ENCODE data around the gene PAK4. TPM values are rescaled to one million over a fixed set of nuclear protein-coding genes. Genes with fewer than 3 reads are reported as not detected.

Gene PAK4
- polyA plus RNA-seq, 1 of the 3 experiments (the other 2 are of a cell fraction) = 36.4 TPM

- Histone ChIP-seq H2AFZ (ENCODE audit: low read depth) (no peak overlapping the region), H3K4me1 (ENCODE audit: control insufficient read depth in 1 of 2, insufficient read depth in 2 of 2, low read depth in 1 of 2, low read length in 1 of 2) (peaks cover 0 to 19% of the 10 kb centered on the region in 2 experiments; a peak in 1 of 4 replicates), H3K4me2 (no peak overlapping the region), H3K79me2 (ENCODE audit: insufficient read depth) (no peaks in the 10 kb centered on the region), H3K9me2 (no peaks in the 10 kb centered on the region), H3K9ac (no peak overlapping the region), H3K27me3 (ENCODE audit: insufficient read depth) (no peaks in the 10 kb centered on the region), H3K4me3 (ENCODE audit: low read depth in 2 of 2, low read length in 1 of 2) (no peak overlapping the region), H4K20me1 (ENCODE audit: insufficient read depth) (no peaks in the 10 kb centered on the region), H3K36me3 (replicated peaks in 1 of 2; ENCODE audit: control insufficient read depth in 1 of 2, insufficient read depth in 2 of 2, low read length in 1 of 2) (peaks cover 4 to 39% of the 10 kb centered on the region in 2 experiments), H3F3A (replicated peaks; ENCODE audit: insufficient read depth) (no peaks in the 10 kb centered on the region), H3K9me3 (no peaks in the 10 kb centered on the region), H3K27ac (ENCODE audit: low read depth in 2 of 2, low read length in 1 of 2) (no peak overlapping the region; a peak in 1 of 4 replicates)
- ChIA-PET POLR2A (no interaction called here), CTCF (interaction anchor here (0.6 to 5.2 kb wide), 4 partner anchors 10 to 233 kb away, joined by 3 to 37 read pairs (median 6); no protein-coding TSS in a partner anchor)
- TF ChIP-seq EZH2phosphoT487 (IDR thresholded peaks at IDR 0.05; ENCODE audit: borderline replicate concordance, low read depth) = no peak
- no peak for TF ChIP-seq FOSL2 (IDR thresholded peaks at IDR 0.05; ENCODE audit: borderline replicate concordance, low read depth)
- no peak for TF ChIP-seq GABPA (IDR thresholded peaks at IDR 0.05; ENCODE audit: low read depth)
- TF ChIP-seq POLR2AphosphoS5 (IDR thresholded peaks at IDR 0.05; ENCODE audit: low read depth, low read length) = no peak
- no peak for TF ChIP-seq RXRA (IDR thresholded peaks at IDR 0.05; ENCODE audit: borderline replicate concordance, low read depth)
- WGBS (ENCODE audit: low lambda C conversion rate) = 96% methylated on average over 5 of the region's 11 CpGs
- DNase-seq = no peak
These were observed 52.1 kb downstream of the PAK4 start for GRCh38 chr19:39177736-39178135.

- peaks cover 4 to 36% of the 10 kb centered on the region in 2 experiments for H3K36me3 ChIP-seq (replicated peaks in 1 of 2; ENCODE audit: control insufficient read depth in 1 of 2, insufficient read depth in 2 of 2, low read length in 1 of 2)
These were observed 52.9 kb downstream of the PAK4 start for GRCh38 chr19:39178296-39179006.

GRCh38 chr19:39179754-39180153 is 54.2 kb downstream of the PAK4 start:
- Histone ChIP-seq H3K4me2 (no peak overlapping the region), H3K9me2 (no peaks in the 10 kb centered on the region), H2AFZ (ENCODE audit: low read depth) (no peak overlapping the region), H3F3A (replicated peaks; ENCODE audit: insufficient read depth) (no peaks in the 10 kb centered on the region), H3K27me3 (ENCODE audit: insufficient read depth) (no peaks in the 10 kb centered on the region), H4K20me1 (ENCODE audit: insufficient read depth) (no peaks in the 10 kb centered on the region), H3K36me3 (replicated peaks in 1 of 2; ENCODE audit: control insufficient read depth in 1 of 2, insufficient read depth in 2 of 2, low read length in 1 of 2) (peaks cover 4 to 30% of the 10 kb centered on the region in 2 experiments), H3K9ac (no peak overlapping the region), H3K27ac (ENCODE audit: low read depth in 2 of 2, low read length in 1 of 2) (no peak overlapping the region), H3K4me1 (ENCODE audit: control insufficient read depth in 1 of 2, insufficient read depth in 2 of 2, low read depth in 1 of 2, low read length in 1 of 2) (peaks cover 0 to 10% of the 10 kb centered on the region in 2 experiments; a peak in 1 of 4 replicates), H3K79me2 (ENCODE audit: insufficient read depth) (no peaks in the 10 kb centered on the region), H3K9me3 (no peaks in the 10 kb centered on the region), H3K4me3 (ENCODE audit: low read depth in 2 of 2, low read length in 1 of 2) (no peak overlapping the region)
- no peak for DNase-seq
- ChIA-PET CTCF (no interaction called here), POLR2A (interaction anchor here (0.7 kb wide), 1 partner anchor 9 kb away, joined by 3 read pairs; no protein-coding TSS in a partner anchor)
- 91% methylated on average over 7 of the region's 10 CpGs for WGBS (ENCODE audit: low lambda C conversion rate)
- TF ChIP-seq NRF1 (IDR thresholded peaks at IDR 0.05; ENCODE audit: low read depth, low read length) = no peak
- no peak for TF ChIP-seq RXRA (IDR thresholded peaks at IDR 0.05; ENCODE audit: borderline replicate concordance, low read depth)
- TF ChIP-seq MAX (IDR thresholded peaks at IDR 0.05; ENCODE audit: low read depth) = no peak
- TF ChIP-seq POLR2AphosphoS5 (IDR thresholded peaks at IDR 0.05; ENCODE audit: low read depth, low read length) = no peak
- TF ChIP-seq MXI1 (IDR thresholded peaks at IDR 0.05; ENCODE audit: low read depth, low read length) = no peak
- TF ChIP-seq CTCF (IDR thresholded peaks at IDR 0.05) = no peak
- no peak for TF ChIP-seq TCF12 (IDR thresholded peaks at IDR 0.05)
- TF ChIP-seq EZH2phosphoT487 (IDR thresholded peaks at IDR 0.05; ENCODE audit: borderline replicate concordance, low read depth) = no peak
- no peak for TF ChIP-seq ELF1 (IDR thresholded peaks at IDR 0.05)
- TF ChIP-seq JUND (IDR thresholded peaks at IDR 0.05) = no peak
- TF ChIP-seq FOXJ3 (CRISPR knock-in tag; IDR thresholded peaks at IDR 0.05) = no peak
- TF ChIP-seq NFIC (IDR thresholded peaks at IDR 0.05; ENCODE audit: borderline replicate concordance) = no peak
- no peak for TF ChIP-seq GABPA (IDR thresholded peaks at IDR 0.05; ENCODE audit: low read depth)
- TF ChIP-seq PBX3 (IDR thresholded peaks at IDR 0.05) = no peak
- TF ChIP-seq FOXM1 (IDR thresholded peaks at IDR 0.05; ENCODE audit: low read depth) = no peak
- TF ChIP-seq MEF2A (IDR thresholded peaks at IDR 0.05; ENCODE audit: borderline replicate concordance, low read depth) = no peak

More at GRCh38 chr19:39178296-39179006, 52.9 kb downstream of the PAK4 start:
- 94% methylated on average over 16 of the region's 30 CpGs for WGBS (ENCODE audit: low lambda C conversion rate)
- no peak for TF ChIP-seq MAX (IDR thresholded peaks at IDR 0.05; ENCODE audit: low read depth)
- TF ChIP-seq CHD2 (IDR thresholded peaks at IDR 0.05; ENCODE audit: low read length, partially characterized antibody) = no peak
- no peak for TF ChIP-seq RFX5 (IDR thresholded peaks at IDR 0.05; ENCODE audit: low read length)
- no peak overlapping the region for H3K4me2 ChIP-seq
- CTCF ChIA-PET = no interaction called here
- H3K4me1 ChIP-seq (ENCODE audit: control insufficient read depth in 1 of 2, insufficient read depth in 2 of 2, low read depth in 1 of 2, low read length in 1 of 2) = peaks cover 0 to 12% of the 10 kb centered on the region in 2 experiments; a peak in 1 of 4 replicates
- POLR2A ChIA-PET = no interaction called here
- no peaks in the 10 kb centered on the region for H3K9me2 ChIP-seq
- no peak overlapping the region for H3K4me3 ChIP-seq (ENCODE audit: low read depth in 2 of 2, low read length in 1 of 2)
- H4K20me1 ChIP-seq (ENCODE audit: insufficient read depth) = no peaks in the 10 kb centered on the region
- H3K9ac ChIP-seq = no peak overlapping the region
- H3K9me3 ChIP-seq = no peaks in the 10 kb centered on the region
- DNase-seq = no peak
- H3K27ac ChIP-seq (ENCODE audit: low read depth in 2 of 2, low read length in 1 of 2) = no peak overlapping the region
- no peak overlapping the region for H2AFZ ChIP-seq (ENCODE audit: low read depth)
- H3F3A ChIP-seq (replicated peaks; ENCODE audit: insufficient read depth) = no peaks in the 10 kb centered on the region
- no peaks in the 10 kb centered on the region for H3K27me3 ChIP-seq (ENCODE audit: insufficient read depth)
- no peaks in the 10 kb centered on the region for H3K79me2 ChIP-seq (ENCODE audit: insufficient read depth)
